ENCODE data around the gene GPR176.

Gene GPR176

DNA sequence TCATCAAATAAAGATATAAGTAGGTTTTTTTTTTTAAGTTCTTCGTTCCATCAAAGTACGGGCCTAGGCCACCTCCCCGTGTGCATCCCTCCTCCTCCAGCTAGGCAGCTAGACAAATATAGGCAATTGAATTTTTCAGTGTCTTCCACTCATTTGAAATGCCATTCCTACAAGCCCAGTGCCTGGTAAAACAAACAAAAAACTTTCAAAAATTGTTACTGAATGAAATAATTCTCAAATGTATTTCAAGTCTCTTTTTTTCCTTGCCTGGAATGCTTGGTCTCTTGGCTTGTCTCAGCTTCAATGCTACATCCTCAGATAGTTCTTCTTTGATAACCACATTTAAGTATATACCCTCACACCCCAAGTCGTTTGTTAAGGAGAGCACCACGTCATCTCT lies 17.6 kb upstream of the GPR176 start:
- no peak for DNase-seq (ENCODE audit: low spot score)
- in situ Hi-C loops (cut with MboI; ENCODE audit: low pct_unique_long_range_greater_than_20kb, low sequenced_read_pairs, unreplicated experiment) = no loop called here
- TF ChIP-seq CTCF (IDR thresholded peaks at IDR 0.05; ENCODE audit: extremely low read depth, insufficient read depth, missing control alignments) = no peak

DNA sequence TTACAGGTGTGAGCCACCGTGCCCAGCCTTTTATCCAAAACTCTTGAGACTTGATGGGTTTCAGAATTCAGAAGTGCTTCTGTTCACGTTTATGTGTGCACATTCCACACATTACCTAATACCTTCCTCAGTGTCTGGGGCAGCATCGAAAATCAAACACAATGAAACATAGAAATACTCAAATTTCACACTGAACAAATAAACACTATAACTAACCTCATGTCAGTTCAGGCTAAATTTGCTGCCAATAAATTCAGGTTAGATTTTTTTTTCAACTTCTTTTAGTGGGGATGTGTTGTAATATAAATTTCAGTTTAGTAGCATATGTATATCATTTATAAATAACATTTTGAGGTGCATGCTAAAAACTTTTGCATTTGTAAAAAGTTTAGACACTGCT lies 16.6 kb upstream of the GPR176 start:
- TF ChIP-seq CTCF (IDR thresholded peaks at IDR 0.05; ENCODE audit: extremely low read depth, insufficient read depth, missing control alignments) = no peak
- in situ Hi-C loops (cut with MboI; ENCODE audit: low pct_unique_long_range_greater_than_20kb, low sequenced_read_pairs, unreplicated experiment) = no loop called here
- no peak for DNase-seq (ENCODE audit: low spot score)

- no peak for TF ChIP-seq CTCF (IDR thresholded peaks at IDR 0.05; ENCODE audit: extremely low read depth, insufficient read depth, missing control alignments)
- in situ Hi-C loops (cut with MboI; ENCODE audit: low pct_unique_long_range_greater_than_20kb, low sequenced_read_pairs, unreplicated experiment) = no loop called here
- DNase-seq (ENCODE audit: low spot score) = no peak
Observed at GRCh38 chr15:39936187-39936586, 16.1 kb upstream of the GPR176 start.

DNA sequence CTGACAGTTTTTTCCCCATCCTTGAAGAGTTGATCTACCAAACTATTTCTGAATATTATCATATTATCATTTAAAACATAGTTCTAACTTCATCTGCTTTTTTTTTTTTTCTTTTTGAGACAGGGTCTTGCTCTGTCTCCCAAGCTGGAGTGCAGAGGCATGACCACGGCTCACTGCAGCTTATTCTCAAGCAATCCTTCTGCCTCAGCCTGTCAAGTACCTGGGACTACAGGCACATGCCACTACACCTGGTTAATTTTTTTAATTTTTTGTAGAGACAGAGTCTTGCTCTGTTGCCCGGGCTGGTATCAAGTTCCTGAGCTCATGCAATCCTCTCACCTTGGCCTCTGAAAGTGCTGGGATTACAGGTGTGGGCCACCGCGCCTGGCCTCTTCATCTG lies 15.2 kb upstream of the GPR176 start:
- in situ Hi-C loops (cut with MboI; ENCODE audit: low pct_unique_long_range_greater_than_20kb, low sequenced_read_pairs, unreplicated experiment) = no loop called here
- DNase-seq (ENCODE audit: low spot score) = no peak
- no peak for TF ChIP-seq CTCF (IDR thresholded peaks at IDR 0.05; ENCODE audit: extremely low read depth, insufficient read depth, missing control alignments)

DNA sequence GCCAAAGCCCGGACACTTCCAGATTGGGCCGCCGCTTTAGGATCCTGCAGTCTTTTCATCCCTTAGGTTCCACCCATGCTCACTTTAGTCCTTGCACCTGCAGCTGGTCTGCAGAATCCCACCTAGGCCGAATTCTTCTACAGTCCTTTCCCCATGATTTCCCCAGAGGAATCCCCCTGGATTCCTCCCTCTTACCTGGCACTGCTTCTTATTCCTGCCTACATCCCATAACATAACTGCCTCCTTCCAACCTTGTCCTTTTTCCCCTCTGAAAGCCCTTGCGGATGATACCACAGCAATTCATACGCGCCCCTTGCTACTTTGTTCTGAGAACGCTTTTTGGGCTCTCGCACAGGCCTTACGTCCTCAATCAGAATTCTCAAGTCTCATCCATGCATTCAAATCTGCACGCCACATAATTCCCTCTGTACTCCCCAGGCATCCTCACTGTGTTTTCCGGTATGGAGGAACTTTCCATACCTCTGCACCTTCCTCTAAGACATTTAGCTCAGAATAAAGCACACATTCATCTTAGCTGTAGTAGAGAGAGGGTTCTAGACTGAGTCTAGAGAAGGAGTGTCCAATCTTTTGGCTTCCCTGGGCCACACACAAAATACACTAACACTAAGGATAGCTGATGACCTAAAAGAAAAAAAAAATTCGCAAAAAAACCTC lies 14.5 kb upstream of the GPR176 start:
- TF ChIP-seq CTCF (IDR thresholded peaks at IDR 0.05; ENCODE audit: extremely low read depth, insufficient read depth, missing control alignments) = no peak
- in situ Hi-C loops (cut with MboI; ENCODE audit: low pct_unique_long_range_greater_than_20kb, low sequenced_read_pairs, unreplicated experiment) = no loop called here
- DNase-seq (ENCODE audit: low spot score) = no peak

DNA sequence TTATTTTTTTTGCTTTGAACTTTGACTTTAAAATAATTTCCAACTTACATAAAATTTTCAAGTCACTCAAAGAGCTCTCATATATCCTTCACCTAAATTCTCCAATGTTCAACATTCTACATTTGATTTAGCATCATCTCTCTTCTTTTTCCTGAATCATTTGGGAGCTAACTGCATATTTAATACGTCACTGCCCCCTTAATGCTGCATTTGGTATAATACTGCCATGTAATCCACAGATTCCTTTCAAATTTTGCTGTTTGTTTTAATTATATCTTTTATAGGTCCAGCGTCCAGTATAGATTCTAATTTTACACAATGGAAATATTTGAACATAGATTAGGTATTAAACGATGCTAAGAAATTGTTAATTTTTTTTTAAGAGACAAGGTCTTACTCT lies 11.5 kb upstream of the GPR176 start:
- in situ Hi-C loops (cut with MboI; ENCODE audit: low pct_unique_long_range_greater_than_20kb, low sequenced_read_pairs, unreplicated experiment) = no loop called here
- TF ChIP-seq CTCF (IDR thresholded peaks at IDR 0.05; ENCODE audit: extremely low read depth, insufficient read depth, missing control alignments) = no peak
- DNase-seq (ENCODE audit: low spot score) = no peak
